Fibroblast of lung (primary cell): Measurements from ENCODE around the gene ARSK. TPM values are rescaled to one million over a fixed set of nuclear protein-coding genes. Genes with fewer than 3 reads are reported as not detected.
"Not testable (repeated sequence)": the region's sequence is repeated elsewhere in the genome, so short reads cannot be mapped to it uniquely, and the experiment has no call there.

Experiments
- DNase-seq, 2 donors: peaks; one replicate each; pipeline versions ENCODE4 v3.0.0 to v3.0.0-alpha.2; 2010; ENCODE audit warnings: low read depth in 2 of 2
- H2AFZ ChIP-seq: 2 replicates; pipeline ENCODE4 v1.5.1; 2012; ENCODE audit warnings: low read length, control low read depth, inconsistent platforms
- H3K27ac ChIP-seq: 2 replicates; pipeline ENCODE4 v1.5.1; 2011; ENCODE audit warnings: low read length, control low read depth; ENCODE audit not compliant: insufficient read depth
- H3K27me3 ChIP-seq: 2 replicates; pipeline ENCODE4 v1.5.1; 2011; ENCODE audit warnings: mild to moderate bottlenecking, low read length; ENCODE audit not compliant: control insufficient read depth, insufficient read depth
- H3K36me3 ChIP-seq: 2 replicates; pipeline ENCODE4 v1.5.1; 2011; ENCODE audit warnings: low read length; ENCODE audit not compliant: control insufficient read depth, insufficient read depth
- H3K4me1 ChIP-seq: 2 replicates; pipeline ENCODE4 v1.5.1; 2011; ENCODE audit warnings: low read length; ENCODE audit not compliant: control insufficient read depth, insufficient read depth; ENCODE audit errors: extremely low read depth
- H3K4me2 ChIP-seq: 2 replicates; pipeline ENCODE4 v1.5.1; 2011; ENCODE audit warnings: low read length, control low read depth; ENCODE audit not compliant: insufficient read depth; ENCODE audit errors: extremely low read depth
- H3K4me3 ChIP-seq, 4 experiments: fragments of 200-600 bp in 1 of 4; sonication (generic) in 1 of 4; replicated peaks in 1 of 4; 2 replicates each; pipeline ENCODE4 v1.5.1; 2011 to 2016; ENCODE audit warnings: low read length in 4 of 4, low read depth in 3 of 4, mild to moderate bottlenecking in 3 of 4, control low read depth in 2 of 4, inconsistent platforms in 1 of 4, mixed read lengths in 1 of 4; ENCODE audit not compliant: insufficient read depth in 1 of 4; ENCODE audit errors: control extremely low read depth in 1 of 4
- H3K79me2 ChIP-seq: 2 replicates; pipeline ENCODE4 v1.5.1; 2012; ENCODE audit warnings: mild to moderate bottlenecking, low read length, inconsistent platforms; ENCODE audit not compliant: control insufficient read depth, insufficient read depth
- H3K9ac ChIP-seq: 2 replicates; pipeline ENCODE4 v1.5.1; 2011; ENCODE audit warnings: mild to moderate bottlenecking, low read length, control low read depth; ENCODE audit not compliant: insufficient read depth
- H3K9me3 ChIP-seq: 2 replicates; pipeline ENCODE4 v1.5.1; 2012; ENCODE audit warnings: low read depth, low read length; ENCODE audit not compliant: control insufficient read depth, insufficient read depth
- H4K20me1 ChIP-seq: 2 replicates; pipeline ENCODE4 v1.5.1; 2011; ENCODE audit warnings: low read length; ENCODE audit not compliant: control insufficient read depth, insufficient read depth; ENCODE audit errors: extremely low read depth
- CTCF ChIP-seq, 2 donors: IDR thresholded peaks in 1 of 2; conservative IDR thresholded peaks in 1 of 2; 1 replicate in 1 of 2; 2 replicates in 1 of 2; pipeline ENCODE4 v1.5.1; 2011 to 2012; ENCODE audit warnings: low read length in 2 of 2, control low read depth in 1 of 2, inconsistent platforms in 1 of 2, low read depth in 1 of 2, mild to moderate bottlenecking in 1 of 2
- EZH2 ChIP-seq: IDR thresholded peaks from 2 replicates; pipeline ENCODE4 v1.5.1; 2012; ENCODE audit warnings: low read length, control low read depth, mild to moderate bottlenecking; ENCODE audit errors: missing control alignments
- polyA plus RNA-seq, 2 donors: library from polyadenylated mRNA; depleted of rRNA in 1 of 2; stranded (reverse) in 1 of 2; unstranded in 1 of 2; fragments of >200 nt; gene quantifications; 2 replicates each; pipeline ENCODE4 v1.2.1, GENCODE V29; 2011 to 2012; ENCODE audit warnings: missing spikeins in 1 of 2
- total RNA-seq: library from RNA; depleted of rRNA; stranded (reverse); fragments of >200 nt; gene quantifications from 2 replicates; pipeline ENCODE4 v1.2.1, GENCODE V29; 2014

The ARSK gene
- total and polyA plus RNA-seq, 2 donors (not counting 1 experiment from before 2014, with no cell fraction given) = 19.3 to 37.3 TPM

DNA sequence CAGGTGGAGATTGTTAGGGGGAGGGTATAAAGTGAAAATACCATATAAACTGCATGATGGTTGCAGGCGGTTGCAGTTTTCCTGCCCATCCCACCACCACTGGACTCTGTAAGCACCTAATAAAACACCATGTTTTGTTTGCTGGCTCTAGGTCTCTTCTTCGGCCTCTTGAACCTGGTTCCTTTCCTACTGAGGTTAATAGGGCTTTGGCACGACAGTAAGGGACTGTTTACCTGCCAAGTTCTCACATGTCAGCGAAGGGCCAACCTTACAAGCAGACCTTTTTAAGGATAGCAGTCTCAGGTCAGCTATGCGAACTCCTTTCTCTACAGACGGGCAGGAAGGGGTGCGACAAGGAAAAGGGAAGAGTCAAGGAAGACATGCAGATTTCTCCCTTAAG is 88.3 kb downstream of the ARSK start:
- no peak overlapping the region for H2AFZ ChIP-seq
- no peak for DNase-seq
- H3K4me3 ChIP-seq = no peak overlapping the region
- H4K20me1 ChIP-seq = no peaks in the 10 kb centered on the region
- no peaks in the 10 kb centered on the region for H3K27me3 ChIP-seq
- TF ChIP-seq CTCF (conservative IDR thresholded peaks at IDR 0.05 in 1 of 2, IDR thresholded peaks at IDR 0.05 in 1 of 2; ENCODE audit: low read depth in 1 of 2, low read length in 2 of 2) = no peak
- TF ChIP-seq EZH2 = no peak
- no peak overlapping the region for H3K27ac ChIP-seq
- H3K36me3 ChIP-seq = no peaks in the 10 kb centered on the region
- no peaks in the 10 kb centered on the region for H3K79me2 ChIP-seq
- no peak overlapping the region for H3K9ac ChIP-seq
- peaks cover 2% of the 10 kb centered on the region for H3K4me1 ChIP-seq
- no peaks in the 10 kb centered on the region for H3K9me3 ChIP-seq
- no peak overlapping the region for H3K4me2 ChIP-seq

DNA sequence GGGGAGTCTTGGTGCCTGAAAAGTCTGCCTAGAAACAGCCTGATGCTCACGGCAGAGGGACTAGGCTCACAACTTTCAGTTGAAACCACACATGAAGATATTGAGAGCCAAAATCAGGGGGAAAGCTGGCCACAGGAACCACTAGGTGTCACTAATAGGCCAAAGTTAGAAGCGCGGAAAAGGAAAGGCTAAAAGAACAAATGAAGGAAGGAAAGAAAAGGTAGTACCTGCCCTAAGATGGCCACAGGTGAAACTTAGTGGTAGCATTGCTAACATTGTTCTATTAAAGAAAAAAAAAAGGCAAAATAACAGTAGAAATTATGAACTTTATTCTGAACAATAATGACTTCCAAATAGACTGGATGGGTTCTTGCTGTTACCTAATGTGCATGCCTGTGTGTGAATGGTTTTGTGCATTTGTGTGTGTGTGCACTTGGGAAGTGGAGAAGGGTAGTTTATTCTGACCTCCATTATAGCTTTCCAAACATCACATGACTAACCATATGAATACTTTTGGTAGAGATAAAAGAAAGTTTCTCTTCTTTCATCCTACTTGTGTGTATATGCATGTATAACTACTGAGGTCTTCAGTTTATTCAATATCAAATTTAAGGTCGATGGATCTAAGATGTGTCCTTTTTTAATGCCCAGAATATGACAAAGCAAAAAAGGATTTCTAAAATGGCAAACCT is 89.6 kb downstream of the ARSK start:
- no peaks in the 10 kb centered on the region for H4K20me1 ChIP-seq
- no peaks in the 10 kb centered on the region for H3K79me2 ChIP-seq
- DNase-seq = peak; percentile 47 to 74
- no peaks in the 10 kb centered on the region for H3K27me3 ChIP-seq
- peak overlapping the region; percentile 13 for H3K4me2 ChIP-seq
- H3K9ac ChIP-seq = no peak overlapping the region
- peaks cover 2% of the 10 kb centered on the region for H3K4me1 ChIP-seq
- H3K4me3 ChIP-seq = no peak overlapping the region
- peak overlapping the region; percentile 91 for H2AFZ ChIP-seq
- H3K9me3 ChIP-seq = no peaks in the 10 kb centered on the region
- TF ChIP-seq EZH2 (no peak), CTCF (conservative IDR thresholded peaks at IDR 0.05 in 1 of 2, IDR thresholded peaks at IDR 0.05 in 1 of 2; ENCODE audit: low read depth in 1 of 2, low read length in 2 of 2) (peak; percentile 79 to 90)
- H3K27ac ChIP-seq = no peak overlapping the region
- H3K36me3 ChIP-seq = no peaks in the 10 kb centered on the region

GRCh38 chr5:95646226-95646568 is 91.3 kb downstream of the ARSK start:
- DNase-seq, H3K9me3 ChIP-seq, H2AFZ ChIP-seq, H3K27ac ChIP-seq, H3K27me3 ChIP-seq, H3K9ac ChIP-seq, H3K79me2 ChIP-seq, H3K36me3 ChIP-seq, H3K4me1 ChIP-seq, H4K20me1 ChIP-seq: not testable (repeated sequence)
- peak overlapping the region in 2 of 4 experiments; percentile 9 to 69 for H3K4me3 ChIP-seq
- peak overlapping the region; percentile 64 for H3K4me2 ChIP-seq
